Ovary (tissue), 3 donors: ENCODE measurements around the gene CAPN5.

Experiments used
- EP300 ChIP-seq: sonication (generic); formaldehyde crosslinking; IDR thresholded peaks from one replicate; pipeline ENCODE4 v1.6.1; 2017; ENCODE audit warnings: antibody characterized with exemption
- POLR2A ChIP-seq: fragments of 450-650 bp; IDR thresholded peaks from one replicate; pipeline ENCODE4 v1.6.1; 2017; ENCODE audit warnings: antibody characterized with exemption, mild to moderate bottlenecking, moderate library complexity
- TF ChIP-seq, protein P1 (sequence below), 3 donors: fragments of 450-650 bp in 2 of 3; fragments of 200-600 bp in 1 of 3; IDR thresholded peaks; one replicate each; pipeline versions ENCODE4 v1.5.1 to v1.8.0; 2016 to 2022; ENCODE audit warnings: antibody characterized with exemption in 3 of 3, mild to moderate bottlenecking in 1 of 3
- donor health status: DM: no; HTN: no; CAD: no.

DNA sequence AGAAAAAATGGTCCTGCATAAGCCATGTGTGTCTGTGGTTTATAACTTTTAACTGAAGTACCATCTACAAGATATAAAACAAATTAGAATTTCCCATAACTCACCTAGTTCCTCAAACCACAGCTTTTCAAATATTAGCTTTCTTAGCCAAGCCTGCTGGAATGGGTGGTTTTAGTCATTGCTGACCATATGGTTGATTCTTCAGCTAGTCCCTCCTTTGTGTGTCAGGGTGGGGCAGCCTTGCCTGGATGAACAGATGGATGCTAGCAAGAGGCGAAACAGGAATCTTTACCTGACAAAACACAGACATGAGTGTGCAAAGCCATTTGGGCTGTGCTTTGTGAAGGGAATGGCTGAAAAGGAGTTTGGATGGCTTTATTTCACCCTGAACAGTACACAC, 39.5 kb upstream of the CAPN5 start:
- TF ChIP-seq, protein P1, sequence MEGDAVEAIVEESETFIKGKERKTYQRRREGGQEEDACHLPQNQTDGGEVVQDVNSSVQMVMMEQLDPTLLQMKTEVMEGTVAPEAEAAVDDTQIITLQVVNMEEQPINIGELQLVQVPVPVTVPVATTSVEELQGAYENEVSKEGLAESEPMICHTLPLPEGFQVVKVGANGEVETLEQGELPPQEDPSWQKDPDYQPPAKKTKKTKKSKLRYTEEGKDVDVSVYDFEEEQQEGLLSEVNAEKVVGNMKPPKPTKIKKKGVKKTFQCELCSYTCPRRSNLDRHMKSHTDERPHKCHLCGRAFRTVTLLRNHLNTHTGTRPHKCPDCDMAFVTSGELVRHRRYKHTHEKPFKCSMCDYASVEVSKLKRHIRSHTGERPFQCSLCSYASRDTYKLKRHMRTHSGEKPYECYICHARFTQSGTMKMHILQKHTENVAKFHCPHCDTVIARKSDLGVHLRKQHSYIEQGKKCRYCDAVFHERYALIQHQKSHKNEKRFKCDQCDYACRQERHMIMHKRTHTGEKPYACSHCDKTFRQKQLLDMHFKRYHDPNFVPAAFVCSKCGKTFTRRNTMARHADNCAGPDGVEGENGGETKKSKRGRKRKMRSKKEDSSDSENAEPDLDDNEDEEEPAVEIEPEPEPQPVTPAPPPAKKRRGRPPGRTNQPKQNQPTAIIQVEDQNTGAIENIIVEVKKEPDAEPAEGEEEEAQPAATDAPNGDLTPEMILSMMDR (IDR thresholded peaks at IDR 0.05), result no peak
- TF ChIP-seq EP300 (no peak), POLR2A (no peak)
